Endodermal cell (in vitro differentiated cells): ENCODE results near the gene HSD11B2. TPM values are rescaled to one million over a fixed set of nuclear protein-coding genes. Genes with fewer than 3 reads are reported as not detected.
A peak's percentile ranks its signal among the peaks of the same experiment; 100 is the strongest.

Experiments
- DNase-seq: peaks from one replicate; pipeline ENCODE4 v3.0.0-alpha.2; 2017
- H3K27ac ChIP-seq: 2 replicates; pipeline ENCODE4 v1.5.1; 2013; ENCODE audit warnings: mild to moderate bottlenecking, low read depth, low read length, moderate library complexity
- H3K27me3 ChIP-seq: 2 replicates; pipeline ENCODE4 v1.6.1; 2013; ENCODE audit warnings: mild to moderate bottlenecking, low read length, moderate library complexity; ENCODE audit not compliant: insufficient read depth, control insufficient read depth, poor library complexity, severe bottlenecking
- H3K36me3 ChIP-seq: 2 replicates; pipeline ENCODE4 v1.7.0; 2013; ENCODE audit warnings: mild to moderate bottlenecking, low read length, moderate library complexity; ENCODE audit not compliant: control insufficient read depth, insufficient read depth
- H3K4me1 ChIP-seq: one replicate; pipeline ENCODE4 v1.7.0; 2013; ENCODE audit warnings: low read length; ENCODE audit not compliant: control insufficient read depth, insufficient read depth
- H3K4me3 ChIP-seq: 2 replicates; pipeline ENCODE4 v1.5.1; 2013; ENCODE audit warnings: mild to moderate bottlenecking, low read length, moderate library complexity
- H3K9ac ChIP-seq: 2 replicates; pipeline ENCODE4 v1.6.1; 2013; ENCODE audit warnings: mild to moderate bottlenecking, low read length, moderate library complexity; ENCODE audit not compliant: poor library complexity, severe bottlenecking; ENCODE audit errors: extremely low read depth
- H3K9me3 ChIP-seq: 2 replicates; pipeline ENCODE4 v1.6.1; 2013; ENCODE audit warnings: mild to moderate bottlenecking, low read length, moderate library complexity; ENCODE audit not compliant: control insufficient read depth
- H3K27ac Mint-ChIP-seq: 2 replicates; pipeline ENCODE4 v1.8.0; 2020; ENCODE audit warnings: mixed read lengths
- H3K27me3 Mint-ChIP-seq: 2 replicates; pipeline ENCODE4 v1.8.0; 2021; ENCODE audit warnings: mild to moderate bottlenecking, mixed read lengths; ENCODE audit not compliant: insufficient read depth
- H3K36me3 Mint-ChIP-seq: 2 replicates; pipeline ENCODE4 v1.8.0; 2020; ENCODE audit warnings: low read depth, mixed read lengths
- H3K4me1 Mint-ChIP-seq: 2 replicates; pipeline ENCODE4 v1.8.0; 2020; ENCODE audit warnings: mixed read lengths
- H3K4me3 Mint-ChIP-seq: 2 replicates; pipeline ENCODE4 v1.8.0; 2020; ENCODE audit warnings: mild to moderate bottlenecking, moderate library complexity, mixed read lengths
- H3K9me3 Mint-ChIP-seq: 2 replicates; pipeline ENCODE4 v1.8.0; 2020; ENCODE audit warnings: mild to moderate bottlenecking, mixed read lengths
- CTCF ChIP-seq: fragments of 200-600 bp; sonication (generic); conservative IDR thresholded peaks from 2 replicates; pipeline ENCODE4 v1.5.0; 2021; ENCODE audit warnings: antibody characterized with exemption, mild to moderate bottlenecking
- WGBS, 2 experiments: methylation state at CpG; one replicate each; pipeline versions ENCODE4 v1.1.5 to v1.1.7; 2013; ENCODE audit warnings: missing lambda C conversion rate in 2 of 2, mixed read lengths in 1 of 2; ENCODE audit not compliant: insufficient coverage in 1 of 2, insufficient read length in 1 of 2; 5-methylcytosine and 5-hydroxymethylcytosine counted together
- total RNA-seq, 2 donors: library from RNA; stranded (reverse); fragmentation: NEBNext Ultra II Directional in 1 of 2; extraction: Animal tissue kit (Norgen Biotek cat#: 25700) in 1 of 2; gene quantifications; 2 replicates in 1 of 2; 3 replicates in 1 of 2; pipeline ENCODE4 v1.2.1, GENCODE V29; 2021

Gene HSD11B2
- total RNA-seq, 2 donors from 2014 or later = 10.4 to 14.7 TPM

- H3K27me3 Mint-ChIP-seq = peaks cover 8% of the 10 kb centered on the region
- H3K27ac ChIP-seq = peak overlapping the region; percentile 74
These were observed 50.8 kb downstream of the HSD11B2 start for GRCh38 chr16:67481561-67482232.

GRCh38 chr16:67482233-67482924 is 51.5 kb downstream of the HSD11B2 start:
- H3K9ac ChIP-seq = no peak overlapping the region
- no peak for TF ChIP-seq CTCF
- H3K27me3 ChIP-seq = no peaks in the 10 kb centered on the region
- peaks cover 14% of the 10 kb centered on the region for H3K27me3 Mint-ChIP-seq
- WGBS, 2 experiments = 92 to 93% methylated on average over 16 to 25 of the region's 25 CpGs
- H3K4me3 Mint-ChIP-seq = peak overlapping the region; percentile 97
- no peak for DNase-seq
- no peaks in the 10 kb centered on the region for H3K9me3 ChIP-seq
- peaks cover 5% of the 10 kb centered on the region for H3K4me1 ChIP-seq
- H3K36me3 ChIP-seq = peaks cover 5% of the 10 kb centered on the region
- H3K4me3 ChIP-seq = peak overlapping the region; percentile 94
- no peak overlapping the region for H3K27ac ChIP-seq
- no peaks in the 10 kb centered on the region for H3K9me3 Mint-ChIP-seq
- peaks cover 7% of the 10 kb centered on the region for H3K36me3 Mint-ChIP-seq
- H3K27ac Mint-ChIP-seq = no peak overlapping the region
- H3K4me1 Mint-ChIP-seq = peaks cover 6% of the 10 kb centered on the region

More at GRCh38 chr16:67481561-67482232, 50.8 kb downstream of the HSD11B2 start:
- no peaks in the 10 kb centered on the region for H3K27me3 ChIP-seq
- peak overlapping the region; percentile 49 for H3K9ac ChIP-seq
- H3K4me3 Mint-ChIP-seq = peak overlapping the region; percentile 97
- 65 to 74% methylated on average over 12 to 17 of the region's 17 CpGs for WGBS, 2 experiments
- peaks cover 6% of the 10 kb centered on the region for H3K4me1 Mint-ChIP-seq
- H3K36me3 Mint-ChIP-seq = peaks cover 7% of the 10 kb centered on the region
- peaks cover 5% of the 10 kb centered on the region for H3K4me1 ChIP-seq
- peak overlapping the region; percentile 94 for H3K4me3 ChIP-seq
- TF ChIP-seq CTCF = no peak
- H3K9me3 ChIP-seq = no peaks in the 10 kb centered on the region
- peaks cover 5% of the 10 kb centered on the region for H3K36me3 ChIP-seq
- H3K9me3 Mint-ChIP-seq = no peaks in the 10 kb centered on the region
- no peak for DNase-seq
- peak overlapping the region; percentile 97 for H3K27ac Mint-ChIP-seq

DNA sequence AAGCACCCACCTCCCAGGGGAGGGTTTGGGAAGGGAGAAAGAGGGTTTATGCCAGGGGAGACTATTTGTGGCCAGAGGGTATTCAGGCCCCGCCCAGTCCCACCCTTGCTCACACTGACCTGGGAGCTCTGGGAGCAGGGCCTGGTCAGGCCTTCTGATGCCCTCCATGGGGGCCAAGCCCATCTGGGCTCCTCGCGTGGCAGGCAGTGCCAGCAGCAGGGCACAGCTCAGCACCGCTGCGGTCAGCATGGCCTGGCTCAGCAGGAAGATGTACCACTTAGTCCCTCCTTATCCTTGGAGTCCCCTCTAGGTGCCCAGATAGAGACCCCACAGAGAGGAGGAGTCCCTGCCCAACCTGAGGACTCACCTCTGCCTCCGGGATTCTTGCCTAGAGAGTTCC is 52.2 kb downstream of the HSD11B2 start, which contains the start of gene AGRP:
AGRP (minus strand) TSS at position 398 of the 400 bp plus-strand sequence; CDS start at position 249, 149 bp downstream.
- Histone ChIP-seq H3K9me3 (no peaks in the 10 kb centered on the region), H3K4me3 (peak within 1 kb of the TSS; percentile 94), H3K36me3 (no peaks in the 10 kb centered on the region), H3K27ac (no peak within 1 kb of the TSS), H3K27me3 (no peaks in the 10 kb centered on the region), H3K9ac (no peak within 1 kb of the TSS), H3K4me1 (peaks cover 5% of the 10 kb centered on the region)
- H3K9me3 Mint-ChIP-seq = no peaks in the 10 kb centered on the region
- no peak within 1 kb of the TSS for H3K4me3 Mint-ChIP-seq
- H3K27me3 Mint-ChIP-seq = peaks cover 22% of the 10 kb centered on the region
- H3K27ac Mint-ChIP-seq = no peak within 1 kb of the TSS
- H3K36me3 Mint-ChIP-seq = peaks cover 3% of the 10 kb centered on the region
- TF ChIP-seq CTCF = no peak
- no peak for DNase-seq
- 95 to 100% methylated on average over 2 to 6 of the region's 6 CpGs for WGBS, 2 experiments
- H3K4me1 Mint-ChIP-seq = peaks cover 6% of the 10 kb centered on the region
